ENCODE results near the gene SHFL.

Gene SHFL

DNA sequence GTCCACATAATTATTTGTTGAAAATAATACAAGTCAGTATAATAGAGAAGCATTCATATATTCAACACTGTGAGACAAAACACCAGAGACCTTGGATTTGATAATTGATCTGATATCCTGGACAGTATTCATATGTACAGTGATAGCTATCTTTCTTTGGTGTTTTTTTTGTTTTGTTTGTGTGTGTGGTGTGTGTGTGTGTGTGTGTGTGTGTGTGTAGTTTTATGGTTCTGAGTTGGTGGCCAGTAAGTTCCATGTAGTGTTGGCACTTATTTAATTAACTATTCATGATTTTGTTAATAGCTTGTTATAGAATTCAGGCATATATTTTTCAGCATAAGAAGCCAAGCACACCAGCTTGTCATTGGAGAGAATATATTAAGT is 18.0 kb downstream of the SHFL start:
- H3K9ac ChIP-seq (ENCODE audit: low read length), result no peak overlapping the region
- no peak overlapping the region for H3K27ac ChIP-seq (ENCODE audit: low read length, poor library complexity, severe bottlenecking)
- H3K18ac ChIP-seq (ENCODE audit: low read depth in 1 of 2, low read length in 2 of 2), result no peak overlapping the region
- H3K4me1 ChIP-seq (ENCODE audit: control insufficient read depth, insufficient read depth, low read depth, low read length), result peaks cover 15% of the 10 kb centered on the region
- no peaks in the 10 kb centered on the region for H3K9me3 ChIP-seq (ENCODE audit: control insufficient read depth, low read length)
- no peak overlapping the region for H4K8ac ChIP-seq (ENCODE audit: low read length)
- H2AFZ ChIP-seq (ENCODE audit: low read depth, low read length), result no peak overlapping the region
- H2AK5ac ChIP-seq (ENCODE audit: low read length, severe bottlenecking), result no peak overlapping the region
- H3K4ac ChIP-seq (ENCODE audit: low read depth in 1 of 2, low read length in 2 of 2), result no peak overlapping the region
- H2BK15ac ChIP-seq (ENCODE audit: low read depth, poor library complexity, severe bottlenecking), result no peak overlapping the region
- H3K27me3 ChIP-seq (ENCODE audit: control insufficient read depth in 1 of 2, insufficient read depth in 1 of 2, low read length in 2 of 2), result peaks cover 0 to 4% of the 10 kb centered on the region in 2 experiments
- H2BK12ac ChIP-seq (ENCODE audit: low read length in 2 of 2), result no peak overlapping the region
- no peak overlapping the region for H3K23ac ChIP-seq (ENCODE audit: low read length in 2 of 2)
- H4K91ac ChIP-seq (ENCODE audit: low read length), result no peak overlapping the region
- no peak overlapping the region for H2BK120ac ChIP-seq (ENCODE audit: low read depth, low read length)
- peaks cover 14% of the 10 kb centered on the region for H3K79me1 ChIP-seq (replicated peaks; ENCODE audit: low read length, poor library complexity, severe bottlenecking)
- H3K36me3 ChIP-seq (ENCODE audit: control insufficient read depth in 1 of 2, insufficient read depth in 2 of 2, low read depth in 1 of 2, low read length in 2 of 2), result peaks cover 17 to 20% of the 10 kb centered on the region in 2 experiments
- no peak overlapping the region for H3K4me3 ChIP-seq (ENCODE audit: insufficient read depth in 1 of 2, low read depth in 1 of 2, low read length in 2 of 2)
- no peak overlapping the region for H3K4me2 ChIP-seq (ENCODE audit: low read length, poor library complexity, severe bottlenecking)
- H3K14ac ChIP-seq (ENCODE audit: low read length in 2 of 2), result no peak overlapping the region
- no peak for DNase-seq
- no peak overlapping the region for H2BK5ac ChIP-seq (ENCODE audit: low read depth, low read length, poor library complexity, severe bottlenecking)

DNA sequence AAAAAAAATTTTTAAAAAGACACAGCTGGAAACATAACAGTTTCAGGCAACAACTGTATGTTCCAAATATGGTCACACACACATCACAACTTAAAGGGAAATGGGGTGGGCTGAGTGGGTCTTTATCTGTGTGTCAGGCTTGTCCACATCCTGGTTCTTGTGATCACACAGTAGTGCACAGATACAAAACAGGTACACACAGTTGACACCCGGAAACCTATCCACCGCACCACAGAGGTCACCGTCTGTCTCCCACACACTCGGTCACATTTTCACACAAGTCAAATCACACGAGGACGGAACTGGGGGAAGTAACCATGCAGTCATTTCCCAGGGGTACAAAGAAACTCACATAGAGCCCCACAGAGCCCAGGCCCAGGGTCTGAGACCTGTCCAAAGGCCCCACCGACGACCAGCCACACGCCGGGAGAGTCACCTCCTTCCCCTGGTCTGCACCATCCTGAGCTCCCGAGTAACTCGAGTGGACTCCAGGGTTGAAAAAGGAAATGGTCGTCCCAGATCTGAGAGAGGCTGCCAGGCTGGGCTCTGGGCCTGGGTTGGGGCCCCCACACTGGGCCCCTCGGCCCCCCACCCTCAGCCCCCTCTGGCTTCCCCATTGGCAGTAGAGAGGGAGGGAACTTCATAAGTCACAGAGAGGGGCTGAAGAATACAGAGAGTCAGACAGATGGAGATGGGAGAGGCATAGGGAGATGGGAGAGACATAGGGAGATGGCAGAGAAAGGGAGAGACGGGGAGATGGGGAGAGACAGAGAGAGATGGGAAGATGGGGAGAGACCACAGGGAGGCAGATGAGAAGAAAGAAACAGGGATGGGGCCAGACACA is 18.8 kb downstream of the SHFL start:
- no peak overlapping the region for H3K23ac ChIP-seq (ENCODE audit: low read length in 2 of 2)
- peaks cover 0 to 4% of the 10 kb centered on the region in 2 experiments for H3K27me3 ChIP-seq (ENCODE audit: control insufficient read depth in 1 of 2, insufficient read depth in 1 of 2, low read length in 2 of 2)
- H3K18ac ChIP-seq (ENCODE audit: low read depth in 1 of 2, low read length in 2 of 2), result peak overlapping the region in 1 of 2 experiments; percentile 66
- no peak overlapping the region for H3K14ac ChIP-seq (ENCODE audit: low read length in 2 of 2)
- no peak overlapping the region for H2AFZ ChIP-seq (ENCODE audit: low read depth, low read length)
- peaks cover 24 to 28% of the 10 kb centered on the region in 2 experiments for H3K36me3 ChIP-seq (ENCODE audit: control insufficient read depth in 1 of 2, insufficient read depth in 2 of 2, low read depth in 1 of 2, low read length in 2 of 2)
- H2BK5ac ChIP-seq (ENCODE audit: low read depth, low read length, poor library complexity, severe bottlenecking), result no peak overlapping the region
- no peak overlapping the region for H2BK15ac ChIP-seq (ENCODE audit: low read depth, poor library complexity, severe bottlenecking)
- H3K4me1 ChIP-seq (ENCODE audit: control insufficient read depth, insufficient read depth, low read depth, low read length), result peaks cover 15% of the 10 kb centered on the region
- H3K4me2 ChIP-seq (ENCODE audit: low read length, poor library complexity, severe bottlenecking), result no peak overlapping the region
- 83% methylated on average over 14 of the region's 15 CpGs for WGBS
- no peak overlapping the region for H4K8ac ChIP-seq (ENCODE audit: low read length)
- H2AK5ac ChIP-seq (ENCODE audit: low read length, severe bottlenecking), result no peak overlapping the region
- H3K9me3 ChIP-seq (ENCODE audit: control insufficient read depth, low read length), result no peaks in the 10 kb centered on the region
- no peak overlapping the region for H3K4me3 ChIP-seq (ENCODE audit: insufficient read depth in 1 of 2, low read depth in 1 of 2, low read length in 2 of 2)
- no peak overlapping the region for H3K9ac ChIP-seq (ENCODE audit: low read length)
- H2BK12ac ChIP-seq (ENCODE audit: low read length in 2 of 2), result peak overlapping the region in 1 of 2 experiments; percentile 54
- H2BK120ac ChIP-seq (ENCODE audit: low read depth, low read length), result no peak overlapping the region
- no peak overlapping the region for H4K91ac ChIP-seq (ENCODE audit: low read length)
- H3K27ac ChIP-seq (ENCODE audit: low read length, poor library complexity, severe bottlenecking), result no peak overlapping the region
- no peak for DNase-seq
- H3K79me1 ChIP-seq (replicated peaks; ENCODE audit: low read length, poor library complexity, severe bottlenecking), result peaks cover 22% of the 10 kb centered on the region
- H3K4ac ChIP-seq (ENCODE audit: low read depth in 1 of 2, low read length in 2 of 2), result no peak overlapping the region

DNA sequence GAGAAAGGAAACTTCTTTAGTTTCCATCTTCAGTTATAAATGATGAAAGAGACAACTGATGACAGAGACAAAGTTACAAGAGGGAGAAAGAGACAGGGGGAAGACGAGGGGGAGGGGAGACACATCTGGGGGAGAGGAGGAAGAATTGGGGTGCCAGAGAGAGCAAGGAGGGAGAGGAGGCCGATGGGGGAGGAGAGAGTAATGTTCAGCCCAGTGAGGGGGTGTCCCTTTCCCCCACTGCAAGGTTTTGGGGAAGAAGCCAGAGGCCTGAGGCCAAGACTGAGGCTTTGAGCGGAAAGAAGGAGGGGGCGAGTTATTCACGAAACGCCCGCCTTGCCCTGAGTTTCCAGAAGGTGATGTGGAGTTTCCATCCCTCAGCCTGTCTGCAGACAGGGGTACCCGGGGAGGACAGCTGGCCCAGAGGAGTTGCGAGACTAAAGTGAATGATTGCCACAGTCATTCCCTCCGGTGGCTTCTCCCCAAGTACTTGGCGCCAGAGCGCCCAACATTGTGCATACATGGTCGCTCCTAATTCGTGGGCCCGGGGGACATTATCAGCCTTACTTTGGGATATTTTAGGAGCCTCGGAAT is 19.5 kb downstream of the SHFL start:
- Histone ChIP-seq H4K91ac (ENCODE audit: low read length) (peak overlapping the region; percentile 2), H2AFZ (ENCODE audit: low read depth, low read length) (no peak overlapping the region), H3K14ac (ENCODE audit: low read length in 2 of 2) (no peak overlapping the region), H2BK5ac (ENCODE audit: low read depth, low read length, poor library complexity, severe bottlenecking) (no peak overlapping the region), H3K9ac (ENCODE audit: low read length) (peak overlapping the region; percentile 92), H3K18ac (ENCODE audit: low read depth in 1 of 2, low read length in 2 of 2) (peak overlapping the region; percentile 16 to 38), H2AK5ac (ENCODE audit: low read length, severe bottlenecking) (no peak overlapping the region), H3K36me3 (ENCODE audit: control insufficient read depth in 1 of 2, insufficient read depth in 2 of 2, low read depth in 1 of 2, low read length in 2 of 2) (peaks cover 31 to 35% of the 10 kb centered on the region in 2 experiments), H3K4me3 (ENCODE audit: insufficient read depth in 1 of 2, low read depth in 1 of 2, low read length in 2 of 2) (peak overlapping the region; percentile 27 to 94), H3K4me1 (ENCODE audit: control insufficient read depth, insufficient read depth, low read depth, low read length) (peaks cover 15% of the 10 kb centered on the region), H2BK12ac (ENCODE audit: low read length in 2 of 2) (peak overlapping the region in 1 of 2 experiments; percentile 49), H2BK120ac (ENCODE audit: low read depth, low read length) (no peak overlapping the region), H3K23ac (ENCODE audit: low read length in 2 of 2) (no peak overlapping the region), H3K27me3 (ENCODE audit: control insufficient read depth in 1 of 2, insufficient read depth in 1 of 2, low read length in 2 of 2) (peaks cover 0 to 4% of the 10 kb centered on the region in 2 experiments), H3K79me1 (replicated peaks; ENCODE audit: low read length, poor library complexity, severe bottlenecking) (peaks cover 28% of the 10 kb centered on the region), H2BK15ac (ENCODE audit: low read depth, poor library complexity, severe bottlenecking) (no peak overlapping the region), H3K4me2 (ENCODE audit: low read length, poor library complexity, severe bottlenecking) (peak overlapping the region; percentile 34), H3K27ac (ENCODE audit: low read length, poor library complexity, severe bottlenecking) (no peak overlapping the region), H3K4ac (ENCODE audit: low read depth in 1 of 2, low read length in 2 of 2) (peak overlapping the region in 1 of 2 experiments; percentile 11), H4K8ac (ENCODE audit: low read length) (peak overlapping the region; percentile 29), H3K9me3 (ENCODE audit: control insufficient read depth, low read length) (no peaks in the 10 kb centered on the region)
- WGBS, result 62% methylated on average over 16 of the region's 16 CpGs
- DNase-seq, result no peak
